ENCODE data around the gene IL3RA.
"Not testable (repeated sequence)": the region's sequence is repeated elsewhere in the genome, so short reads cannot be mapped to it uniquely, and the experiment has no call there.

The IL3RA gene

GRCh38 chrX:1336331-1336943 lies at the start of gene IL3RA:
TSS of gene IL3RA (plus strand) at chrX:1336785. CDS start at chrX:1341766, 4,981 bp downstream.
- peak within 1 kb of the TSS; percentile 68 for H3K4me3 ChIP-seq (ENCODE audit: low read depth, low read length)
- TF ChIP-seq CTCF (IDR thresholded peaks at IDR 0.05; ENCODE audit: insufficient read depth, low read depth, low read length, missing control alignments) = no peak
- DNase-seq (ENCODE audit: low read depth) = peak; percentile 71

- no peak for DNase-seq (ENCODE audit: low read depth)
- no peak for TF ChIP-seq CTCF (IDR thresholded peaks at IDR 0.05; ENCODE audit: insufficient read depth, low read depth, low read length, missing control alignments)
- H3K4me3 ChIP-seq (ENCODE audit: low read depth, low read length) = no peak overlapping the region
Observed at GRCh38 chrX:1289535-1289934, 47.0 kb upstream of the IL3RA start.

- DNase-seq (ENCODE audit: low read depth) = no peak
- no peak overlapping the region for H3K4me3 ChIP-seq (ENCODE audit: low read depth, low read length)
- TF ChIP-seq CTCF (IDR thresholded peaks at IDR 0.05; ENCODE audit: insufficient read depth, low read depth, low read length, missing control alignments) = no peak
Observed at GRCh38 chrX:1291110-1291740, 45.4 kb upstream of the IL3RA start.

GRCh38 chrX:1292575-1293290 lies 43.9 kb upstream of the IL3RA start:
- no peak for DNase-seq (ENCODE audit: low read depth)
- no peak overlapping the region for H3K4me3 ChIP-seq (ENCODE audit: low read depth, low read length)
- TF ChIP-seq CTCF (IDR thresholded peaks at IDR 0.05; ENCODE audit: insufficient read depth, low read depth, low read length, missing control alignments) = no peak

GRCh38 chrX:1294301-1295067 lies 42.1 kb upstream of the IL3RA start:
- H3K4me3 ChIP-seq (ENCODE audit: low read depth, low read length) = no peak overlapping the region
- TF ChIP-seq CTCF (IDR thresholded peaks at IDR 0.05; ENCODE audit: insufficient read depth, low read depth, low read length, missing control alignments) = no peak
- no peak for DNase-seq (ENCODE audit: low read depth)

GRCh38 chrX:1295550-1295949 lies 41.0 kb upstream of the IL3RA start:
- H3K4me3 ChIP-seq (ENCODE audit: low read depth, low read length) = no peak overlapping the region
- DNase-seq (ENCODE audit: low read depth) = no peak
- TF ChIP-seq CTCF (IDR thresholded peaks at IDR 0.05; ENCODE audit: insufficient read depth, low read depth, low read length, missing control alignments) = no peak

- not testable (repeated sequence) for DNase-seq (ENCODE audit: low read depth); H3K4me3 ChIP-seq (ENCODE audit: low read depth, low read length)
Observed at GRCh38 chrX:1297591-1297990, 39.0 kb upstream of the IL3RA start.

Measured in GM12865 (cell line).